Islet of Langerhans (tissue), 1 donor: ENCODE measurements around the gene TAF15.

Experiments
- FAIRE-seq: peaks from one replicate; lab custom pipeline; 2011; peaks lifted over from hg19 to GRCh38; lab: Jason Lieb, UNC

TAF15 gene

GRCh38 chr17:35821308-35821707 lies 12.0 kb downstream of the TAF15 start:
- no peak for FAIRE-seq

- FAIRE-seq, result no peak
Observed at GRCh38 chr17:35825206-35825605, 15.9 kb downstream of the TAF15 start.

- no peak for FAIRE-seq
Observed at GRCh38 chr17:35841101-35841500, 31.8 kb downstream of the TAF15 start.

GRCh38 chr17:35841505-35841904 lies 32.2 kb downstream of the TAF15 start:
- FAIRE-seq, result no peak

GRCh38 chr17:35842239-35842638 lies 33.0 kb downstream of the TAF15 start:
- no peak for FAIRE-seq

GRCh38 chr17:35843698-35844097 lies 34.4 kb downstream of the TAF15 start:
- FAIRE-seq, result no peak

- no peak for FAIRE-seq
Observed at GRCh38 chr17:35844547-35844946, 35.3 kb downstream of the TAF15 start.

- FAIRE-seq, result no peak
Observed at GRCh38 chr17:35846055-35846809, 36.9 kb downstream of the TAF15 start.

- no peak for FAIRE-seq
Observed at GRCh38 chr17:35847006-35847405, 37.7 kb downstream of the TAF15 start.

GRCh38 chr17:35847633-35848373 lies 38.5 kb downstream of the TAF15 start:
- FAIRE-seq, result no peak

- FAIRE-seq, result no peak
Observed at GRCh38 chr17:35849469-35850348, 40.4 kb downstream of the TAF15 start.

- FAIRE-seq, result no peak
Observed at GRCh38 chr17:35855965-35856364, 46.7 kb downstream of the TAF15 start.

GRCh38 chr17:35856603-35857002 lies 47.3 kb downstream of the TAF15 start:
- FAIRE-seq, result no peak

GRCh38 chr17:35864853-35865252 lies 55.6 kb downstream of the TAF15 start:
- FAIRE-seq, result no peak

- no peak for FAIRE-seq
Observed at GRCh38 chr17:35865412-35866340, 56.4 kb downstream of the TAF15 start.

GRCh38 chr17:35866341-35866950 lies 57.2 kb downstream of the TAF15 start:
- FAIRE-seq, result no peak

- FAIRE-seq, result no peak
Observed at GRCh38 chr17:35867574-35867973, 58.3 kb downstream of the TAF15 start.

GRCh38 chr17:35868737-35869136 lies 59.5 kb downstream of the TAF15 start, which contains the start of gene HEATR9:
Gene HEATR9, minus strand, starts transcription at chr17:35868891. Its CDS starts 149 bp downstream, at chr17:35868742.
- no peak for FAIRE-seq

- no peak for FAIRE-seq
Observed at GRCh38 chr17:35870906-35871819, 61.9 kb downstream of the TAF15 start.
